ENCODE data around the gene RAX2. TPM values are rescaled to one million over a fixed set of nuclear protein-coding genes. Genes with fewer than 3 reads are reported as not detected.

Gene RAX2
- total RNA-seq, 4 donors from 2014 or later = not detected

GRCh38 chr19:3792114-3792513 is 20.1 kb upstream of the RAX2 start:
- Histone ChIP-seq H3K27ac (no peak overlapping the region), H3K9me3 (no peaks in the 10 kb centered on the region), H3K36me3 (no peaks in the 10 kb centered on the region), H3K4me1 (no peaks in the 10 kb centered on the region), H3K4me3 (replicated peaks in 1 of 3) (no peak overlapping the region), H3K27me3 (no peaks in the 10 kb centered on the region)
- TF ChIP-seq POLR2A (IDR thresholded peaks at IDR 0.05) (no peak), CTCF (IDR thresholded peaks at IDR 0.05) (no peak)
- intact Hi-C loops (cut with DNase I) = no loop called here
- WGBS, 2 donors = 79 to 81% methylated on average over 3 of the region's 3 CpGs
- DNase-seq = no peak

- H3K27me3 ChIP-seq = no peaks in the 10 kb centered on the region
- DNase-seq = no peak
- intact Hi-C loops (cut with DNase I) = no loop called here
- no peaks in the 10 kb centered on the region for H3K36me3 ChIP-seq
- no peaks in the 10 kb centered on the region for H3K9me3 ChIP-seq
- H3K4me1 ChIP-seq = peaks cover 0 to under 1% of the 10 kb centered on the region in 2 donors
- H3K27ac ChIP-seq = no peak overlapping the region
- WGBS, 2 donors = 81% methylated on average over 7 of the region's 7 CpGs
- TF ChIP-seq CTCF (IDR thresholded peaks at IDR 0.05) = no peak
- no peak for TF ChIP-seq POLR2A (IDR thresholded peaks at IDR 0.05)
- H3K4me3 ChIP-seq (replicated peaks in 1 of 3) = no peak overlapping the region
These were observed 18.9 kb upstream of the RAX2 start for GRCh38 chr19:3790941-3791340.

GRCh38 chr19:3790209-3790734 is 18.2 kb upstream of the RAX2 start:
- peaks cover 0 to 6% of the 10 kb centered on the region in 2 donors for H3K4me1 ChIP-seq
- H3K27me3 ChIP-seq = no peaks in the 10 kb centered on the region
- no peak overlapping the region for H3K4me3 ChIP-seq (replicated peaks in 1 of 3)
- TF ChIP-seq CTCF (IDR thresholded peaks at IDR 0.05) (no peak), POLR2A (IDR thresholded peaks at IDR 0.05) (no peak)
- WGBS, 2 donors = 77 to 78% methylated on average over 6 of the region's 6 CpGs
- DNase-seq = no peak
- H3K9me3 ChIP-seq = no peaks in the 10 kb centered on the region
- intact Hi-C loops (cut with DNase I) = no loop called here
- no peak overlapping the region for H3K27ac ChIP-seq
- H3K36me3 ChIP-seq = no peaks in the 10 kb centered on the region

GRCh38 chr19:3788996-3789778 is 17.2 kb upstream of the RAX2 start:
- Histone ChIP-seq H3K4me3 (replicated peaks in 1 of 3) (no peak overlapping the region), H3K4me1 (peaks cover 0 to 6% of the 10 kb centered on the region in 2 donors), H3K36me3 (no peaks in the 10 kb centered on the region), H3K27ac (no peak overlapping the region), H3K9me3 (no peaks in the 10 kb centered on the region), H3K27me3 (no peaks in the 10 kb centered on the region)
- intact Hi-C loops (cut with DNase I) = no loop called here
- 50 to 59% methylated on average over 16 of the region's 16 CpGs for WGBS, 2 donors
- DNase-seq = no peak
- TF ChIP-seq CTCF (IDR thresholded peaks at IDR 0.05) (no peak), POLR2A (IDR thresholded peaks at IDR 0.05) (no peak)

All from thyroid gland (tissue), 4 donors.